ENCODE measurements around the gene SEMA4C.
A peak's percentile ranks its signal among the peaks of the same experiment; 100 is the strongest.

SEMA4C gene

GRCh38 chr2:96857667-96858372 is 12.1 kb downstream of the SEMA4C start, which contains the start of gene ANKRD39:
Gene ANKRD39 (minus strand): TSS chr2:96858016. CDS start chr2:96857987, 29 bp downstream.
- TF ChIP-seq CTCF (IDR thresholded peaks at IDR 0.05): peak; percentile 90
- TF ChIP-seq ZFX (IDR thresholded peaks at IDR 0.05; ENCODE audit: borderline replicate concordance): no peak
- peak within 1 kb of the TSS; percentile 82 for H3K27ac ChIP-seq

DNA sequence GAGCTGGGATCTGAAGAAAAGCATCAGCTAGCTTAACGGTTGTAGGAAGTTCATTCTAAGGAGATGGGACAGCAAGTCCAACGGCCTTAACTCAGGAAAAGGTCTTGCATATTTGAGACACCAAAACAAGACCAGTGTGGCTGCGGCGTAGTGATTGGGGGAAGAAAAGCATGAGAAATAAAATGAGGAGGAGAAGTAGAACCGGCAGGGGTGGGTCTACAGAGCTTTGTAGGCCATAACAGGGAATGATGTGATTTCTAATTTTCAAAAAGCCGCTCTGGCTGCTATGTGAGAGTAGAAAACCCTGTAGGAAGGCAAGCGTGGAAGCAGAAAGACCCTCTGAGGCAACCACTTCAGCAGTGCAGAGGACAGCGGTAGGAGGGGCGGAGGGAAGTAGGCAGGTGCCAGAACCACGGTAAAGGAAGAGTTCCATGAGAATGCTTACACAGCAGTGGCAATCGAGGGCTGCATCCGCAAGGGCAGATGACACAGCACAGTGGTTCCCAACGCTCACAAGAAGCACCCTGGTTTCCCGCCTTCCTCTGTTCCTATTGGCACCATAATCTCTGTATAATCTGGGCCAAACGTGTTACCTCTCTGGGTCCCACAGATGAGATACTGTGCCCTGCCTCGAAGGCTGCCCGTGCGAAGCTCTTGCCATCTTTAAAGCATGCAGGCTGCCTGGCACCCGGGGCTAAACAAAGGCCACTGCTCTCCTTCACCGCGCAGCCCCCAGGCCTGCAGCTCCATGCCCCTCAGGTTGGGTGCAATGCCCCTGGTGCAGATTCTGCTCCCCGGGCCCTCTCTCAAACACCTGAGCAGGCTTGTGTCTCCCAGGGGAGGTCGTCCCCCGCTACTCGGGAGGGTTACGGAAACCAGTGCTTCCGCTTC is 12.9 kb downstream of the SEMA4C start:
- TF ChIP-seq CTCF (IDR thresholded peaks at IDR 0.05) (no peak), ZFX (IDR thresholded peaks at IDR 0.05; ENCODE audit: borderline replicate concordance) (no peak)
- peak overlapping the region; percentile 82 for H3K27ac ChIP-seq

GRCh38 chr2:96853321-96853720 is 16.6 kb downstream of the SEMA4C start:
- TF ChIP-seq CTCF (IDR thresholded peaks at IDR 0.05) (no peak), ZFX (IDR thresholded peaks at IDR 0.05; ENCODE audit: borderline replicate concordance) (no peak)

GRCh38 chr2:96852667-96853066 is 17.2 kb downstream of the SEMA4C start:
- TF ChIP-seq CTCF (IDR thresholded peaks at IDR 0.05) (no peak), ZFX (IDR thresholded peaks at IDR 0.05; ENCODE audit: borderline replicate concordance) (no peak)
- no peak overlapping the region for H3K27ac ChIP-seq

More at GRCh38 chr2:96853321-96853720, 16.6 kb downstream of the SEMA4C start:
- H3K27ac ChIP-seq: no peak overlapping the region

DNA sequence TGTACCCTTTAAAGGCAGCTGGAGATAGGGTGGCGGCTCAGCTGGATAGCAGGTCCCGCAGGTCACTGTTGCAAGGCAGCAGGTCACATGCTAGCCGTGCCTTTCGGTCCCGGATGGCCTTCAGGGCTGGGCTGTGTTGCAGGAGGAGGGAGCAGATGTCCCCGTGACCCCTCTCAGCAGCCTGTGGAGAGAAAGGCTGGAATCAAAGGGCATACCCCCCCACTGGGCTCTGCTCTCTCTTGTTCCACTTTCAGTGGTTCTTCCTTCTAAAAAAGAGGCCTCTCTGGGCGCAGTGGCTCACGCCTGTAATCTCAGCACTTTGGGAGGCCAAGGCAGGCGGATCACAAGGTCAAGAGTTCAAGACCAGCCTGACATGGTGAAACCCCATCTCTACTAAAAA is 21.6 kb downstream of the SEMA4C start:
- no peak for TF ChIP-seq ZFX (IDR thresholded peaks at IDR 0.05; ENCODE audit: borderline replicate concordance)
- H3K27ac ChIP-seq: no peak overlapping the region

DNA sequence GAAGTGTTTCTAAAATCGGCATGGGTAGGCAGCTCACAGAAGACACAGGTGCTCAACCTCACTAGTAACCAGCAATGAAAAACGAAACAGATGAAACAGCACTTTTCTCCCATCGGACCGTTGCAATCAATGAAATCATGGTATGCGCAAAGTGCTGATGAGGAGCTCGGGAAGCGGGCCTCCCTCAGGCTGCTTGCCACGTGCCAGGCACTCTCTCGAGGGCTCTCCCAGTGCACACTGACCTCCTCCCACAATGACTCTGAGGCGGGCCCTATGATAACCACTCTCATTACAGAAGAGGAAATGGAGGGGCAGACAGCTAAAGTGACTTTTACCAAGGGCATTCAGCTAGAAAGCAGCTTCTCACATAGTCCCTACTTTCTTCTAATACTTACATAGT is 22.3 kb downstream of the SEMA4C start:
- no peak overlapping the region for H3K27ac ChIP-seq
- TF ChIP-seq CTCF (IDR thresholded peaks at IDR 0.05) (no peak), ZFX (IDR thresholded peaks at IDR 0.05; ENCODE audit: borderline replicate concordance) (no peak)

DNA sequence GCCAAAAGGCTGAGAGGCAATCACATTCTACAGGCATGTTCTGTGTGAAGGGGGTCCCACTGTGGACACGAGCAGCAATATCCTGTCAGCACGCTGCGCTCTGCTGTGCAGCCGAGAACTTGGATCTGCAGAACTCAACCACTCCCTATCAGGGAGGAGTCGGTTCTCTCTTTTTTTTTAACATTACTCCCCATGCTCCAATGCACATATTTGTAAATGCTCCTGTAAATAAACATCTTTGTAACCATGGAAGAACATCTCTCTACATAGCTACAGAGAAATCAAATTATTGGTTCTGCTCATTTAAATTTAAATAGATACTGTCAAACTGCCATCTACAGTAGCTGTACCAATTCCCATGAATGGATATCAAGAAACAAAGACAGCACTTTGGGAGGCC is 23.1 kb downstream of the SEMA4C start:
- TF ChIP-seq CTCF (IDR thresholded peaks at IDR 0.05): no peak
- TF ChIP-seq ZFX (IDR thresholded peaks at IDR 0.05; ENCODE audit: borderline replicate concordance): no peak

More for the DNA sequence above, 23.1 kb downstream of the SEMA4C start:
- no peak overlapping the region for H3K27ac ChIP-seq
